HepG2 (cell line): Measurements from ENCODE around the gene ANKRD37. TPM values are rescaled to one million over a fixed set of nuclear protein-coding genes. Genes with fewer than 3 reads are reported as not detected.

ENCODE experiments used
- ATAC-seq: fragments of 200-7000 bp; cut with Tn5 transposase; 3 replicates; pipeline ENCODE4 v1.9.1; 2020; ENCODE audit warnings: mild to moderate bottlenecking, moderate library complexity
- BruUV-seq: library from RNA; stranded (reverse); fragments of 400-500 nt; replicated peaks from 2 replicates; lab custom pipeline; 2021; lab: Mats Ljungman, UMichigan
- CTCF ChIA-PET: fragments of 300-600 bp; formaldehyde crosslinking; extraction: SDS; loops from one replicate; lab custom pipeline; 2021; ENCODE audit warnings: low total read pairs, inconsistent platforms, low intra/inter-chr PET ratio; lab: Yijun Ruan, JAX
- POLR2A ChIA-PET: fragments of 350-600 bp; sonication (Branson Sonifier 250); formaldehyde crosslinking; loops from one replicate; lab custom pipeline; 2020; ENCODE audit warnings: antibody characterized with exemption, inconsistent platforms; lab: Yijun Ruan, JAX
- DNase-seq: peaks from one replicate; pipeline ENCODE4 v3.0.0-alpha.2; 2015; ENCODE audit warnings: low spot score
- FAIRE-seq: peaks from 3 replicates; lab custom pipeline; 2011; peaks lifted over from hg19 to GRCh38; lab: Jason Lieb, UNC
- H2AFZ ChIP-seq: one replicate; pipeline ENCODE4 v1.6.1; 2011; ENCODE audit warnings: low read length, inconsistent platforms
- H3K27ac ChIP-seq: fragments of 300-600 bp; 3 replicates; pipeline ENCODE4 v1.8.0; 2011; ENCODE audit warnings: mixed run types, mild to moderate bottlenecking, mixed read lengths, low read length, inconsistent platforms; ENCODE audit not compliant: insufficient read depth; ENCODE audit errors: extremely low read length
- H3K27me3 ChIP-seq, 2 experiments: fragments of 200-600 bp in 1 of 2; 2 replicates in 1 of 2; 3 replicates in 1 of 2; pipeline versions ENCODE4 v1.6.0 to v1.8.0; 2011; ENCODE audit warnings: low read length in 2 of 2, mild to moderate bottlenecking in 2 of 2, moderate library complexity in 2 of 2, inconsistent platforms in 1 of 2; ENCODE audit not compliant: insufficient read depth in 2 of 2, control insufficient read depth in 1 of 2
- H3K36me3 ChIP-seq, 2 experiments: fragments of 200-600 bp in 1 of 2; replicated peaks in 1 of 2; 2 replicates in 1 of 2; 3 replicates in 1 of 2; pipeline versions ENCODE4 v1.5.1 to v1.8.0; 2011; ENCODE audit warnings: low read length in 2 of 2, inconsistent platforms in 1 of 2; ENCODE audit not compliant: insufficient read depth in 2 of 2, control insufficient read depth in 1 of 2
- H3K4me1 ChIP-seq: 2 replicates; pipeline ENCODE4 v1.5.1; 2012; ENCODE audit warnings: low read length, inconsistent platforms; ENCODE audit not compliant: insufficient read depth
- H3K4me2 ChIP-seq: 2 replicates; pipeline ENCODE4 v1.6.0; 2011; ENCODE audit warnings: low read depth, low read length, inconsistent platforms
- H3K4me3 ChIP-seq, 3 experiments: fragments of 200-600 bp in 1 of 3; sonication (generic), shearing (Covaris generic) in 1 of 3; replicated peaks in 1 of 3; 2 replicates each; pipeline ENCODE4 v1.5.1; 2011 to 2016; ENCODE audit warnings: low read length in 3 of 3, inconsistent platforms in 2 of 3, low read depth in 2 of 3, mild to moderate bottlenecking in 2 of 3, control low read depth in 1 of 3, mixed read lengths in 1 of 3; ENCODE audit not compliant: insufficient read depth in 1 of 3
- H3K79me2 ChIP-seq: one replicate; pipeline ENCODE4 v1.6.1; 2011; ENCODE audit warnings: low read length, inconsistent platforms; ENCODE audit not compliant: insufficient read depth
- H3K9ac ChIP-seq: 2 replicates; pipeline ENCODE4 v1.6.0; 2011; ENCODE audit warnings: mild to moderate bottlenecking, low read depth, low read length, inconsistent platforms; ENCODE audit not compliant: insufficient read depth
- H3K9me3 ChIP-seq: 2 replicates; pipeline ENCODE4 v1.5.1; 2012; ENCODE audit warnings: mild to moderate bottlenecking, low read length
- H4K20me1 ChIP-seq: 2 replicates; pipeline ENCODE4 v1.6.0; 2011; ENCODE audit warnings: inconsistent platforms, mild to moderate bottlenecking, low read length, moderate library complexity; ENCODE audit not compliant: insufficient read depth
- CREM ChIP-seq, 2 experiments: sonication (generic) in 1 of 2; formaldehyde crosslinking in 1 of 2; IDR thresholded peaks; 2 replicates each; pipeline versions ENCODE4 v1.4.0 to v1.6.1; 2016 to 2020; ENCODE audit warnings: antibody characterized with exemption in 1 of 2, mild to moderate bottlenecking in 1 of 2, missing genetic modification reagents in 1 of 2
- ELF3 ChIP-seq: IDR thresholded peaks from 2 replicates; pipeline ENCODE4 v1.6.1; 2016; ENCODE audit warnings: missing genetic modification reagents, missing compliant biosample characterization
- EP300 ChIP-seq, 3 experiments: sonication (generic) in 1 of 3; formaldehyde crosslinking in 1 of 3; IDR thresholded peaks; 2 replicates each; pipeline versions ENCODE4 v1.5.1 to v1.6.1; 2011 to 2020; ENCODE audit warnings: low read depth in 2 of 3, low read length in 2 of 3, borderline replicate concordance in 1 of 3, improper control_type of control experiment in 1 of 3, mild to moderate bottlenecking in 1 of 3, missing genetic modification reagents in 1 of 3, moderate library complexity in 1 of 3
- FOXA3 ChIP-seq: IDR thresholded peaks from 2 replicates; pipeline ENCODE4 v1.6.1; 2016; ENCODE audit warnings: missing genetic modification reagents, missing compliant biosample characterization
- FOXP1 ChIP-seq, 2 experiments: fragments of 450-650 bp in 1 of 2; IDR thresholded peaks; 2 replicates each; pipeline ENCODE4 v1.6.1; 2017 to 2018; ENCODE audit warnings: antibody characterized with exemption in 1 of 2
- HDAC2 ChIP-seq: sonication (generic); formaldehyde crosslinking; IDR thresholded peaks from 2 replicates; pipeline ENCODE4 v1.4.0; 2020; ENCODE audit warnings: missing genetic modification reagents
- ISL2 ChIP-seq: sonication (generic); formaldehyde crosslinking; IDR thresholded peaks from 2 replicates; pipeline ENCODE4 v1.5.0; 2020; ENCODE audit warnings: missing genetic modification reagents
- NCOA2 ChIP-seq: sonication (generic); formaldehyde crosslinking; IDR thresholded peaks from 2 replicates; pipeline ENCODE4 v1.8.0; 2022; ENCODE audit warnings: inconsistent platforms
- PPARG ChIP-seq: conservative IDR thresholded peaks from 2 replicates; pipeline ENCODE4 v1.6.1; 2016; ENCODE audit warnings: missing biosample characterization, missing genetic modification reagents
- RARA ChIP-seq: IDR thresholded peaks from 2 replicates; pipeline ENCODE4 v1.6.1; 2016; ENCODE audit warnings: missing genetic modification reagents, missing compliant biosample characterization
- SOX13 ChIP-seq, 3 experiments: fragments of 450-650 bp in 1 of 3; sonication (generic) in 1 of 3; formaldehyde crosslinking in 1 of 3; IDR thresholded peaks in 2 of 3; conservative IDR thresholded peaks in 1 of 3; 2 replicates each; pipeline versions ENCODE4 v1.5.0 to v1.6.1; 2016 to 2020; ENCODE audit warnings: antibody characterized with exemption in 1 of 3, mild to moderate bottlenecking in 1 of 3, missing compliant biosample characterization in 1 of 3, missing genetic modification reagents in 1 of 3, moderate library complexity in 1 of 3
- SOX5 ChIP-seq: IDR thresholded peaks from 2 replicates; pipeline ENCODE4 v1.6.1; 2016; ENCODE audit warnings: borderline replicate concordance
- ZNF547 ChIP-seq: sonication (generic); formaldehyde crosslinking; IDR thresholded peaks from 2 replicates; pipeline ENCODE4 v1.5.1; 2020; ENCODE audit warnings: mild to moderate bottlenecking, missing genetic modification reagents
- in situ Hi-C: cut with HindIII; loops from 2 replicates; pipeline ENCODE4 v1.10.0; 2017; ENCODE audit warnings: low pct_unique_long_range_greater_than_20kb; ENCODE audit not compliant: extremely low pct_ligation_motif_present
- intact Hi-C: fragments of 100-400 bp; cut with micrococcal nuclease; formaldehyde crosslinking; loops from one replicate; pipeline ENCODE4 v1.10.0; 2022; ENCODE audit not compliant: unreplicated experiment
- polyA plus RNA-seq, 8 experiments: library from polyadenylated mRNA; depleted of rRNA in 3 of 8; stranded (reverse) in 7 of 8; unstranded in 1 of 8; fragments of >200 nt; fragmentation: Illumina TruSeq in 4 of 8; extraction: Trizol in 4 of 8; gene quantifications; 2 replicates each; pipeline versions ENCODE4 v1.2.1 to v1.2.3, GENCODE V29; 2011 to 2016; ENCODE audit warnings: low read depth in 4 of 8, missing spikeins in 1 of 8, mixed read lengths in 1 of 8; ENCODE audit not compliant: insufficient read depth in 1 of 8
- total RNA-seq, 5 experiments: library from RNA; depleted of rRNA; stranded (reverse); fragments of >200 nt; fragmentation: Illumina TruSeq; extraction: Trizol; gene quantifications; 2 replicates each; pipeline ENCODE4 v1.2.3, GENCODE V29; 2016; ENCODE audit warnings: low read depth in 1 of 5
- TF ChIP-seq, protein P1 (sequence below): IDR thresholded peaks from 2 replicates; pipeline ENCODE4 v1.4.0; 2020; ENCODE audit warnings: mild to moderate bottlenecking, missing genetic modification reagents
- TF ChIP-seq, protein P2 (sequence below): sonication (generic); formaldehyde crosslinking; IDR thresholded peaks from 2 replicates; pipeline ENCODE4 v1.5.1; 2020; ENCODE audit warnings: mild to moderate bottlenecking, missing genetic modification reagents, borderline replicate concordance

The ANKRD37 gene
- total and polyA plus RNA-seq, 2 of the 13 experiments (the other 11 are each of a cell fraction or from before 2014, with no cell fraction given): 2.2 to 51.4 TPM

DNA sequence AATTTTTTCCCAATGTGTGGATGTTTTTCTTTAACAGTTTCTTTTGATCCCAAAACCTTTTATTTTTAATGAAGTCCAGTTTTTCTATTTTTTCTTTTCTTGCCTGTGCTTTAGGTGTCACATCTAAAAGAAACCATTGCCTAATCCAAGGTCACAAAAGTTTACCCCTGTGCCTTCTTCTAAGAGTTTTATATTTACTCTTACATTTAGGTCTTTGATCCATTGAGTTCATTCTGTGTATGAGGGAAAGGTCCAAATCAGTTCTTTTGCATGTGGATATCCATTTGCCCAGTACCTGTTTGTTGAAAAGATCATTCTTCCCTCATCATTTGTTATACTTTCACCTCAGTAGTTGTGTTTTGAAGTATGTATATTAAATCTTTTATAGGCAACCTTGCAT lies 13.9 kb upstream of the ANKRD37 start:
- ATAC-seq: no peak
- CTCF ChIA-PET: no interaction called here
- no peak overlapping the region for H3K4me3 ChIP-seq
- intact Hi-C loops (no loop called here), in situ Hi-C loops (no loop called here)
- 0 out of 5 replicates have a peak, but pooled peaks cover 0 to 2% of the 10 kb centered on the region in 2 experiments for H3K36me3 ChIP-seq
- BruUV-seq: no TSS peak
- no peak overlapping the region for H3K9ac ChIP-seq
- no peaks in the 10 kb centered on the region for H3K9me3 ChIP-seq
- H3K27me3 ChIP-seq: no peaks in the 10 kb centered on the region
- H3K79me2 ChIP-seq: no peaks in the 10 kb centered on the region
- H2AFZ ChIP-seq: no peak overlapping the region
- no peak overlapping the region; the same call in 1 of the 2 replicates for H3K4me2 ChIP-seq
- H3K27ac ChIP-seq: peak overlapping the region; percentile 41
- no peak for FAIRE-seq
- POLR2A ChIA-PET: no interaction called here
- H4K20me1 ChIP-seq: no peaks in the 10 kb centered on the region
- peak; percentile 15 for DNase-seq
- peaks cover 51% of the 10 kb centered on the region for H3K4me1 ChIP-seq
- TF ChIP-seq EP300 (IDR thresholded peaks at IDR 0.05; ENCODE audit: low read depth in 2 of 2, low read length in 2 of 2) (peak in 1 of 2 experiments; percentile 66; a peak in 1 of 4 replicates), EP300 (CRISPR knock-in tag; IDR thresholded peaks at IDR 0.05; ENCODE audit: borderline replicate concordance) (no peak), CREM (IDR thresholded peaks at IDR 0.05) (peak; percentile 44; the same call in 1 of the 2 replicates), CREM (CRISPR knock-in tag; IDR thresholded peaks at IDR 0.05) (no peak), NCOA2 (CRISPR knock-in tag) (peak; percentile 67), ELF3 (0 out of 2 replicates have a peak, but pooled peaks have one; percentile 17), RARA (CRISPR knock-in tag) (peak; percentile 71), SOX5 (CRISPR knock-in tag) (peak; percentile 30; the same call in 1 of the 2 replicates), ZNF547 (no peak), ISL2 (CRISPR knock-in tag) (peak; percentile 85), FOXA3 (CRISPR knock-in tag) (peak; percentile 67), HDAC2 (CRISPR knock-in tag) (0 out of 2 replicates have a peak, but pooled peaks have one; percentile 18), PPARG (CRISPR knock-in tag) (peak; percentile 72), SOX13 (IDR thresholded peaks at IDR 0.05) (no peak), SOX13 (CRISPR knock-in tag; conservative IDR thresholded peaks at IDR 0.05 in 1 of 2, IDR thresholded peaks at IDR 0.05 in 1 of 2) (peak in 1 of 2 experiments; percentile 58; a peak in 1 of 4 replicates), FOXP1 (IDR thresholded peaks at IDR 0.05) (no peak), FOXP1 (CRISPR knock-in tag; IDR thresholded peaks at IDR 0.05) (peak; percentile 54; the same call in 1 of the 2 replicates)
- TF ChIP-seq, protein P1, sequence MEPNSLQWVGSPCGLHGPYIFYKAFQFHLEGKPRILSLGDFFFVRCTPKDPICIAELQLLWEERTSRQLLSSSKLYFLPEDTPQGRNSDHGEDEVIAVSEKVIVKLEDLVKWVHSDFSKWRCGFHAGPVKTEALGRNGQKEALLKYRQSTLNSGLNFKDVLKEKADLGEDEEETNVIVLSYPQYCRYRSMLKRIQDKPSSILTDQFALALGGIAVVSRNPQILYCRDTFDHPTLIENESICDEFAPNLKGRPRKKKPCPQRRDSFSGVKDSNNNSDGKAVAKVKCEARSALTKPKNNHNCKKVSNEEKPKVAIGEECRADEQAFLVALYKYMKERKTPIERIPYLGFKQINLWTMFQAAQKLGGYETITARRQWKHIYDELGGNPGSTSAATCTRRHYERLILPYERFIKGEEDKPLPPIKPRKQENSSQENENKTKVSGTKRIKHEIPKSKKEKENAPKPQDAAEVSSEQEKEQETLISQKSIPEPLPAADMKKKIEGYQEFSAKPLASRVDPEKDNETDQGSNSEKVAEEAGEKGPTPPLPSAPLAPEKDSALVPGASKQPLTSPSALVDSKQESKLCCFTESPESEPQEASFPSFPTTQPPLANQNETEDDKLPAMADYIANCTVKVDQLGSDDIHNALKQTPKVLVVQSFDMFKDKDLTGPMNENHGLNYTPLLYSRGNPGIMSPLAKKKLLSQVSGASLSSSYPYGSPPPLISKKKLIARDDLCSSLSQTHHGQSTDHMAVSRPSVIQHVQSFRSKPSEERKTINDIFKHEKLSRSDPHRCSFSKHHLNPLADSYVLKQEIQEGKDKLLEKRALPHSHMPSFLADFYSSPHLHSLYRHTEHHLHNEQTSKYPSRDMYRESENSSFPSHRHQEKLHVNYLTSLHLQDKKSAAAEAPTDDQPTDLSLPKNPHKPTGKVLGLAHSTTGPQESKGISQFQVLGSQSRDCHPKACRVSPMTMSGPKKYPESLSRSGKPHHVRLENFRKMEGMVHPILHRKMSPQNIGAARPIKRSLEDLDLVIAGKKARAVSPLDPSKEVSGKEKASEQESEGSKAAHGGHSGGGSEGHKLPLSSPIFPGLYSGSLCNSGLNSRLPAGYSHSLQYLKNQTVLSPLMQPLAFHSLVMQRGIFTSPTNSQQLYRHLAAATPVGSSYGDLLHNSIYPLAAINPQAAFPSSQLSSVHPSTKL (CRISPR knock-in tag): peak; percentile 84
- TF ChIP-seq, protein P2, sequence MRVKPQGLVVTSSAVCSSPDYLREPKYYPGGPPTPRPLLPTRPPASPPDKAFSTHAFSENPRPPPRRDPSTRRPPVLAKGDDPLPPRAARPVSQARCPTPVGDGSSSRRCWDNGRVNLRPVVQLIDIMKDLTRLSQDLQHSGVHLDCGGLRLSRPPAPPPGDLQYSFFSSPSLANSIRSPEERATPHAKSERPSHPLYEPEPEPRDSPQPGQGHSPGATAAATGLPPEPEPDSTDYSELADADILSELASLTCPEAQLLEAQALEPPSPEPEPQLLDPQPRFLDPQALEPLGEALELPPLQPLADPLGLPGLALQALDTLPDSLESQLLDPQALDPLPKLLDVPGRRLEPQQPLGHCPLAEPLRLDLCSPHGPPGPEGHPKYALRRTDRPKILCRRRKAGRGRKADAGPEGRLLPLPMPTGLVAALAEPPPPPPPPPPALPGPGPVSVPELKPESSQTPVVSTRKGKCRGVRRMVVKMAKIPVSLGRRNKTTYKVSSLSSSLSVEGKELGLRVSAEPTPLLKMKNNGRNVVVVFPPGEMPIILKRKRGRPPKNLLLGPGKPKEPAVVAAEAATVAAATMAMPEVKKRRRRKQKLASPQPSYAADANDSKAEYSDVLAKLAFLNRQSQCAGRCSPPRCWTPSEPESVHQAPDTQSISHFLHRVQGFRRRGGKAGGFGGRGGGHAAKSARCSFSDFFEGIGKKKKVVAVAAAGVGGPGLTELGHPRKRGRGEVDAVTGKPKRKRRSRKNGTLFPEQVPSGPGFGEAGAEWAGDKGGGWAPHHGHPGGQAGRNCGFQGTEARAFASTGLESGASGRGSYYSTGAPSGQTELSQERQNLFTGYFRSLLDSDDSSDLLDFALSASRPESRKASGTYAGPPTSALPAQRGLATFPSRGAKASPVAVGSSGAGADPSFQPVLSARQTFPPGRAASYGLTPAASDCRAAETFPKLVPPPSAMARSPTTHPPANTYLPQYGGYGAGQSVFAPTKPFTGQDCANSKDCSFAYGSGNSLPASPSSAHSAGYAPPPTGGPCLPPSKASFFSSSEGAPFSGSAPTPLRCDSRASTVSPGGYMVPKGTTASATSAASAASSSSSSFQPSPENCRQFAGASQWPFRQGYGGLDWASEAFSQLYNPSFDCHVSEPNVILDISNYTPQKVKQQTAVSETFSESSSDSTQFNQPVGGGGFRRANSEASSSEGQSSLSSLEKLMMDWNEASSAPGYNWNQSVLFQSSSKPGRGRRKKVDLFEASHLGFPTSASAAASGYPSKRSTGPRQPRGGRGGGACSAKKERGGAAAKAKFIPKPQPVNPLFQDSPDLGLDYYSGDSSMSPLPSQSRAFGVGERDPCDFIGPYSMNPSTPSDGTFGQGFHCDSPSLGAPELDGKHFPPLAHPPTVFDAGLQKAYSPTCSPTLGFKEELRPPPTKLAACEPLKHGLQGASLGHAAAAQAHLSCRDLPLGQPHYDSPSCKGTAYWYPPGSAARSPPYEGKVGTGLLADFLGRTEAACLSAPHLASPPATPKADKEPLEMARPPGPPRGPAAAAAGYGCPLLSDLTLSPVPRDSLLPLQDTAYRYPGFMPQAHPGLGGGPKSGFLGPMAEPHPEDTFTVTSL (CRISPR knock-in tag): peak; percentile 66; the same call in 1 of the 2 replicates
